ENCODE results near the gene PDCD7. TPM values are rescaled to one million over a fixed set of nuclear protein-coding genes. Genes with fewer than 3 reads are reported as not detected.

PDCD7 gene
- total RNA-seq, 1 donor from 2014 or later = 34.5 TPM

DNA sequence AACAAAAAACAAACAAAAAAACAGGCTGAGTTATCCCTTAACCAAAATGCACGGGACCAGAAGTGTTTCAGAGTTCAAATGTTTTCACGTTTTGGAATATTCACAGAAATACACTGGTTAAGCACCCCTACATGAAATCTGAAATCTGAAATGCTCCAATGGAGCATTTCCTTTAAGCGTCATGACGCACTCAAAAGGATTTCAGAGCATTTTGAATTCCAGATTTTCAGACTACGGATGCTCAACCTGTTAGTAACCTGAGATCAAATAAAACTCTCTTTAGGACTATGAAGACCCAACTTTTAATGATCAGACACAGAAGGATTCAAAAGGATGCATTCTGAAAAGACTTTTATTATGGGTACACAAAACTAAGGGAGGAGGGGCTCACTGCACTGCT, 41.9 kb upstream of the PDCD7 start:
- Mint-ChIP-seq H3K36me3 (peaks cover 29% of the 10 kb centered on the region), H3K9me3 (peaks cover 4% of the 10 kb centered on the region)

DNA sequence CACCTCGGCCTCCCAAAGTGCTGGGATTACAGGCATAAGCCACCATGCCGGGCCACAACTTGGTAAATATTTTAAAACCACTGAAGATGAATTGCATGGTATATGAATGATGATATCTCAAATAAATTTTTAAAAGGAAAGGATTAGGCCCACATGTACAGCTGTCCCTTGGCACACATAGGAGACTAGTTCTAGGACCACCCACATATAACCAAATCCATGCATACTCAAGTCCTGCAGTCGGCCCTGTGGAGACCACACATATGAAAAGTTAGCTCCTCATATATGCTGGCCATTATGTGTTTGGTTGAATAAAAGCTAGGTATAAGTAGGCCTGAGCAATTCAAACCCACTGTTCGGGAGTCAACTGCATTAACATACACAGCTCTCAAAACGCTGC, 40.9 kb upstream of the PDCD7 start:
- peaks cover 32% of the 10 kb centered on the region for H3K36me3 Mint-ChIP-seq
- no peaks in the 10 kb centered on the region for H3K27me3 Mint-ChIP-seq (ENCODE audit: low read depth)
- no peak overlapping the region for H3K4me3 Mint-ChIP-seq
- TF ChIP-seq, protein P1, sequence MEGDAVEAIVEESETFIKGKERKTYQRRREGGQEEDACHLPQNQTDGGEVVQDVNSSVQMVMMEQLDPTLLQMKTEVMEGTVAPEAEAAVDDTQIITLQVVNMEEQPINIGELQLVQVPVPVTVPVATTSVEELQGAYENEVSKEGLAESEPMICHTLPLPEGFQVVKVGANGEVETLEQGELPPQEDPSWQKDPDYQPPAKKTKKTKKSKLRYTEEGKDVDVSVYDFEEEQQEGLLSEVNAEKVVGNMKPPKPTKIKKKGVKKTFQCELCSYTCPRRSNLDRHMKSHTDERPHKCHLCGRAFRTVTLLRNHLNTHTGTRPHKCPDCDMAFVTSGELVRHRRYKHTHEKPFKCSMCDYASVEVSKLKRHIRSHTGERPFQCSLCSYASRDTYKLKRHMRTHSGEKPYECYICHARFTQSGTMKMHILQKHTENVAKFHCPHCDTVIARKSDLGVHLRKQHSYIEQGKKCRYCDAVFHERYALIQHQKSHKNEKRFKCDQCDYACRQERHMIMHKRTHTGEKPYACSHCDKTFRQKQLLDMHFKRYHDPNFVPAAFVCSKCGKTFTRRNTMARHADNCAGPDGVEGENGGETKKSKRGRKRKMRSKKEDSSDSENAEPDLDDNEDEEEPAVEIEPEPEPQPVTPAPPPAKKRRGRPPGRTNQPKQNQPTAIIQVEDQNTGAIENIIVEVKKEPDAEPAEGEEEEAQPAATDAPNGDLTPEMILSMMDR (IDR thresholded peaks at IDR 0.05; ENCODE audit: unreplicated experiment) = no peak
- peaks cover 4% of the 10 kb centered on the region for H3K9me3 Mint-ChIP-seq
- H3K4me1 Mint-ChIP-seq = no peaks in the 10 kb centered on the region
- DNase-seq (ENCODE audit: low spot score in 2 of 2, unreplicated experiment in 2 of 2) = no peak
- H3K27ac Mint-ChIP-seq = no peak overlapping the region

More for the DNA sequence above, 41.9 kb upstream of the PDCD7 start:
- TF ChIP-seq, protein P1 (IDR thresholded peaks at IDR 0.05; ENCODE audit: unreplicated experiment) = no peak
- Mint-ChIP-seq H3K4me1 (no peaks in the 10 kb centered on the region), H3K4me3 (no peak overlapping the region), H3K27me3 (ENCODE audit: low read depth) (no peaks in the 10 kb centered on the region), H3K27ac (no peak overlapping the region)
- no peak for DNase-seq (ENCODE audit: low spot score in 2 of 2, unreplicated experiment in 2 of 2)

DNA sequence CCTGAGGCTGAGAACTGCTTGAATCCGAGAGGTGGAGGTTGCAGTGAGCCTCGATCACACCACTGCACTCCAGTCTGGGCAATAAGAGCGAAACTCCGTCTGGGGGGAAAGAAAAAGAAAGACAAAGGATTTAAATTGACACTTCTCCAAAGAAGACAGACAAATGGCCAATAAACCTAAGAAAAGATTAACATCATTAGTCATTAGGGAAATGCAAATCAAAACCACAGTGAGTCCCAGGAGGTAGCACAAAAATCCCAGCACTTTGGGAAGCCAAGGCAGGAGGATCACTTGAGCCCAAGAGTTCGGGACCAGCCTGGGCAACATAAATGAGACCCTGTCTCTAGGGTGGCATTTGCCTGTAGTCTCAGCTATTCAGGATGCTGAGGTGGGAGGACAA, 38.9 kb upstream of the PDCD7 start:
- peaks cover 31% of the 10 kb centered on the region for H3K36me3 Mint-ChIP-seq
- H3K27ac Mint-ChIP-seq = no peak overlapping the region
- peaks cover 4% of the 10 kb centered on the region for H3K9me3 Mint-ChIP-seq
- no peak overlapping the region for H3K4me3 Mint-ChIP-seq
- DNase-seq (ENCODE audit: low spot score in 2 of 2, unreplicated experiment in 2 of 2) = no peak
- H3K27me3 Mint-ChIP-seq (ENCODE audit: low read depth) = no peaks in the 10 kb centered on the region
- TF ChIP-seq, protein P1 (IDR thresholded peaks at IDR 0.05; ENCODE audit: unreplicated experiment) = no peak
- no peaks in the 10 kb centered on the region for H3K4me1 Mint-ChIP-seq

DNA sequence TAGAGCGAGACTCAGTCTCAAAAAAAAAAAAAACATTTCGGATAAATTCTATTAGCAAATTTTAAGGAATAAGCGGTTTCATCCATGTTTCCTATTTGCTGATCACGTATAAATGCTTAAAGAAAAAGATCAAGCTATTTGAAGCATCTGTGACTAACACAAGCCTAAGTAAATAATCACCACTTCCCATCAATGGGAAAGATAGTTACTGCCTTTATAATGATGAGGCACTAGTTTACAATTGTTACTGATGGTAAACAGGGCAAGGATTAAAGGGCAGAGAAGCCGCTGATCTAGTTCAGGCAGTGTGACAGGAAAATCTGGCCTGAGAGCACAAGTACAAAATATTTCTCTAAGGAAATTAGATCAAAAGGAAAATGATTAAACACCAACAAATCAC, 37.8 kb upstream of the PDCD7 start:
- Mint-ChIP-seq H3K4me1 (no peaks in the 10 kb centered on the region), H3K36me3 (peaks cover 34% of the 10 kb centered on the region), H3K9me3 (peaks cover 4% of the 10 kb centered on the region), H3K27ac (no peak overlapping the region), H3K27me3 (ENCODE audit: low read depth) (no peaks in the 10 kb centered on the region), H3K4me3 (no peak overlapping the region)
- TF ChIP-seq, protein P1 (IDR thresholded peaks at IDR 0.05; ENCODE audit: unreplicated experiment) = no peak
- DNase-seq (ENCODE audit: low spot score in 2 of 2, unreplicated experiment in 2 of 2) = no peak

DNA sequence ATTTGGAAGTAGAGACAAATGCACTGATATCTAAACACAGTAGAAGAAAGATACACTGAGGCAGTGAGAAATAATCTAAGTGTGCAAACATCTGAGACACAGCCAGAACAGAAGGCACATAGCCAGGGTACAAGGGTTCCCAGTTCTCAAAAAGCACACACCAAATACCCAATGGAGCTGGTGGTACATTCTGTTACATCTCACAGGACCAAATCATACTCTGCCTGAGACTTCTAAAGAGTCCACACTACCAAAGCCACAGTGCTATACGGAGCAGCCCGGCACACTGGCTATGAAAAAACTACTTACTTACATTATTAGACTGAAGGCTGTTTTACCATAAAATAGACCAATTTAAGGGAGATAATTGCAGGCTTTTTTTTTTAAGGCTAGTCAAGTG, 32.3 kb upstream of the PDCD7 start:
- TF ChIP-seq, protein P1 (IDR thresholded peaks at IDR 0.05; ENCODE audit: unreplicated experiment) = no peak
- no peaks in the 10 kb centered on the region for H3K9me3 Mint-ChIP-seq
- DNase-seq (ENCODE audit: low spot score in 2 of 2, unreplicated experiment in 2 of 2) = no peak
- H3K4me1 Mint-ChIP-seq = no peaks in the 10 kb centered on the region
- peaks cover 7% of the 10 kb centered on the region for H3K36me3 Mint-ChIP-seq
- no peak overlapping the region for H3K27ac Mint-ChIP-seq
- H3K27me3 Mint-ChIP-seq (ENCODE audit: low read depth) = no peaks in the 10 kb centered on the region
- no peak overlapping the region for H3K4me3 Mint-ChIP-seq

DNA sequence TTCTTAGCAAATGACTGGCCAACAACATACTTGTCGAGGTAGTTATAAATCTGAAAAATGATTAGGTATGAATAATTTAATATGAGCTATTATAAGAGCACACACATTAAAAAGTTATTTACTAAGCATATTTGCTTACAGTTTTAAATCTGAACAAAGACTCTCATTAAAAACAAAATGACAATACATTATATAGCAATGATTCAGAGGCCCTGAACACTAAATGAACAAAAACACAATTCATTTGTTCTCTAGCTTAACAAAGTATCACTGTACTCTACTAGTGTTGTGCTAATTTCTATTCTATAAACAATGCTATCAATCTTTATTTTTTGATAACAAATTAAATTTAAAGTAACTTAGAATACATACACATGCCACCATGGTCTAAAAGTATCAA, 30.5 kb upstream of the PDCD7 start:
- DNase-seq (ENCODE audit: low spot score in 2 of 2, unreplicated experiment in 2 of 2) = no peak
- TF ChIP-seq, protein P1 (IDR thresholded peaks at IDR 0.05; ENCODE audit: unreplicated experiment) = no peak
- no peak overlapping the region for H3K27ac Mint-ChIP-seq
- H3K9me3 Mint-ChIP-seq = no peaks in the 10 kb centered on the region
- H3K4me3 Mint-ChIP-seq = no peak overlapping the region
- H3K36me3 Mint-ChIP-seq = peaks cover 4% of the 10 kb centered on the region
- H3K27me3 Mint-ChIP-seq (ENCODE audit: low read depth) = no peaks in the 10 kb centered on the region
- no peaks in the 10 kb centered on the region for H3K4me1 Mint-ChIP-seq

Measured in mesothelial cell of epicardium (in vitro differentiated cells).